LHCN-M2 (cell line): ENCODE data around the gene AKNA. TPM values are rescaled to one million over a fixed set of nuclear protein-coding genes. Genes with fewer than 3 reads are reported as not detected.

ENCODE experiments used
- DNase-seq: peaks from one replicate; pipeline ENCODE4 v3.0.0-alpha.2; 2012; ENCODE audit warnings: low read depth
- total RNA-seq: library from RNA; depleted of rRNA; stranded (reverse); fragments of >200 nt; gene quantifications from 2 replicates; pipeline ENCODE4 v1.2.3, GENCODE V29; 2014

The AKNA gene
- total RNA-seq, 1 experiment from 2014 or later = 3.7 TPM

GRCh38 chr9:114395768-114396167, 8.0 kb upstream of the AKNA start:
- DNase-seq = no peak

GRCh38 chr9:114395334-114395617, 7.5 kb upstream of the AKNA start:
- DNase-seq = no peak

GRCh38 chr9:114394523-114395333, 6.9 kb upstream of the AKNA start:
- no peak for DNase-seq

- no peak for DNase-seq
Measured at GRCh38 chr9:114392749-114393112, 4.9 kb upstream of the AKNA start.

GRCh38 chr9:114390952-114391351, 3.2 kb upstream of the AKNA start:
- no peak for DNase-seq

- DNase-seq = no peak
Measured at GRCh38 chr9:114389612-114390368, 2.0 kb upstream of the AKNA start.

GRCh38 chr9:114388764-114389375, 1.1 kb upstream of the AKNA start:
- no peak for DNase-seq

GRCh38 chr9:114388357-114388682, 538 bp upstream of the AKNA start:
- no peak for DNase-seq

- DNase-seq = peak; percentile 21
Measured at GRCh38 chr9:114386886-114387679, 699 bp downstream of the AKNA start.

- no peak for DNase-seq
Measured at GRCh38 chr9:114386361-114386885, 1.4 kb downstream of the AKNA start.

GRCh38 chr9:114385397-114386181, 2.2 kb downstream of the AKNA start:
- peak; percentile 94 for DNase-seq

GRCh38 chr9:114384836-114385396, 2.9 kb downstream of the AKNA start:
- no peak for DNase-seq

GRCh38 chr9:114384341-114384740, 3.4 kb downstream of the AKNA start:
- no peak for DNase-seq

- DNase-seq = peak; percentile 84
Measured at GRCh38 chr9:114383521-114384231, 4.1 kb downstream of the AKNA start.

- no peak for DNase-seq
Measured at GRCh38 chr9:114382699-114383520, 4.9 kb downstream of the AKNA start.

GRCh38 chr9:114378883-114379282, 8.9 kb downstream of the AKNA start:
- DNase-seq = no peak

GRCh38 chr9:114378016-114378415, 9.8 kb downstream of the AKNA start:
- DNase-seq = no peak

- DNase-seq = no peak
Measured at GRCh38 chr9:114376586-114377445, 11.0 kb downstream of the AKNA start.
